LNCaP clone FGC (cell line): ENCODE data around the gene RALY.

Source experiments
- DNase-seq: peaks from one replicate; pipeline ENCODE4 v3.0.0-alpha.2; 2011; ENCODE audit warnings: low read depth
- H3K4me3 ChIP-seq: 2 replicates; pipeline ENCODE4 v1.5.1; 2011; ENCODE audit warnings: mild to moderate bottlenecking, low read depth, low read length, control low read depth
- CTCF ChIP-seq: IDR thresholded peaks from 2 replicates; pipeline ENCODE4 v1.5.1; 2012; ENCODE audit warnings: mild to moderate bottlenecking; ENCODE audit not compliant: control insufficient read depth, insufficient read depth; ENCODE audit errors: extremely low read depth

The RALY gene

GRCh38 chr20:33954504-33954903 lies 39.2 kb upstream of the RALY start:
- DNase-seq: no peak
- no peak for TF ChIP-seq CTCF
- no peak overlapping the region for H3K4me3 ChIP-seq

DNA sequence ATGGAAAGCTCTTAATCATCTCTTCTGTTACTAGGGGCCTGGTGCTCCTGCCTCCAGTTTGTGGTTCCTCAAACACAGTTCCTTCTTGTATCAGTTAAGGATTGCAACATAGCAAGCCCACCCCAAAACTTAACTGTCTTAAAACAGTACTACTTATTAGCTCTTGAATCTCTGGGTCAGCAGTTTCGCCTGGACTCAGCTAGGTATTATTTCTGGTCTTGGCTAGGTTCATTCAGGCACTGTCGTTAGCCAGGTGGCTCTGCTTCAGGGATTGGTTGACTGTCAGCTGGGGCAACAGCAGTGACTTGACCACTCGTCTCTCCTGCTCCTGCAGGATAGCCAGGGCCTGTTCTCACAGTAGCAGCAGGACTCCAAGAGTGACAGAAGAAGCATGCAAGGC lies 30.0 kb upstream of the RALY start:
- no peak for DNase-seq
- H3K4me3 ChIP-seq: no peak overlapping the region
- TF ChIP-seq CTCF: no peak

DNA sequence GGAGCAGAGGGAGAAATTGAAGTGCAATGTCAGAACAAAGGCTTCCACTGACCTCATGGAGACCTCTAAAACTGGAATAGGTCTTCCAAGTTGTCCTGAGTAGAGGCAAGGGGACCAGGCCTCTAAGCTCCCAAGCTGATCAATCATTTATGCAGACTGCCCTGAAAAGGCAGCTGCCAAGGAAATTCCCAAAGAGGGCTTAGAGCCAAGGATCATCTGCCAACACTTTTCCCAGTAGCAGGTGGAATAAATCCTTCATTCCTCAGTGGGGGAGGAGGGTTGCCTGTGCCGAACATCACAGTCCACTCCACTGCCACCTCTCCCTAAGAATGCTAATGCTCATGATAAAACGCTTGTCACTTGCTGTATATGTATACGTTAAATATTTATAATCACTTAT lies 29.3 kb upstream of the RALY start:
- no peak for DNase-seq
- TF ChIP-seq CTCF: no peak

GRCh38 chr20:33967126-33967525 lies 26.6 kb upstream of the RALY start:
- H3K4me3 ChIP-seq: no peak overlapping the region
- DNase-seq: no peak
- no peak for TF ChIP-seq CTCF

More for the DNA sequence above, 29.3 kb upstream of the RALY start:
- no peak overlapping the region for H3K4me3 ChIP-seq

- no peak overlapping the region for H3K4me3 ChIP-seq
- no peak for TF ChIP-seq CTCF
- no peak for DNase-seq
Observed at GRCh38 chr20:33969563-33969962, 24.1 kb upstream of the RALY start.

GRCh38 chr20:33970229-33970628 lies 23.5 kb upstream of the RALY start:
- TF ChIP-seq CTCF: no peak
- H3K4me3 ChIP-seq: no peak overlapping the region
- no peak for DNase-seq

GRCh38 chr20:33971147-33971975 lies 22.4 kb upstream of the RALY start:
- no peak for DNase-seq
- no peak for TF ChIP-seq CTCF
- H3K4me3 ChIP-seq: no peak overlapping the region
